H1 (cell line): ENCODE data around the gene ZBTB20. TPM values are rescaled to one million over a fixed set of nuclear protein-coding genes. Genes with fewer than 3 reads are reported as not detected.

Source experiments
- CTCF ChIA-PET: fragments of 300-600 bp; sonication (Branson Sonifier 250); formaldehyde crosslinking; loops from one replicate; lab custom pipeline; 2021; ENCODE audit not compliant: partially characterized antibody; lab: Charles Lee
- POLR2A ChIA-PET: fragments of 300-600 bp; sonication (Branson Sonifier 250); formaldehyde crosslinking; loops from one replicate; lab custom pipeline; 2021; ENCODE audit warnings: inconsistent platforms; ENCODE audit not compliant: partially characterized antibody; lab: Charles Lee
- DNase-seq, 2 experiments: peaks; one replicate each; pipeline versions ENCODE4 v3.0.0 to v3.0.0-alpha.2; 2010 to 2022; ENCODE audit warnings: low spot score in 2 of 2, low read depth in 1 of 2, mixed read lengths in 1 of 2
- FAIRE-seq: peaks from 2 replicates; lab custom pipeline; 2011; peaks lifted over from hg19 to GRCh38; lab: Jason Lieb, UNC
- H2AFZ ChIP-seq: 2 replicates; pipeline ENCODE4 v1.8.1; 2012; ENCODE audit warnings: low read length, inconsistent platforms
- H2AK5ac ChIP-seq: 2 replicates; pipeline ENCODE4 v1.6.1; 2013; ENCODE audit warnings: low read depth, low read length
- H2BK120ac ChIP-seq: replicated peaks from 2 replicates; pipeline ENCODE3; 2013; ENCODE audit warnings: low read depth, low read length, inconsistent platforms
- H2BK12ac ChIP-seq: 2 replicates; pipeline ENCODE4 v1.6.1; 2013; ENCODE audit warnings: low read depth, low read length
- H2BK15ac ChIP-seq: 2 replicates; pipeline ENCODE4 v1.6.1; 2013; ENCODE audit warnings: low read length
- H2BK20ac ChIP-seq: 2 replicates; pipeline ENCODE4 v1.6.1; 2013; ENCODE audit warnings: low read length
- H2BK5ac ChIP-seq: 2 replicates; pipeline ENCODE4 v1.6.1; 2013; ENCODE audit warnings: low read depth, low read length
- H3K14ac ChIP-seq: 2 replicates; pipeline ENCODE4 v1.6.1; 2013; ENCODE audit warnings: inconsistent platforms; ENCODE audit not compliant: insufficient read length
- H3K18ac ChIP-seq: 2 replicates; pipeline ENCODE4 v1.6.1; 2013; ENCODE audit warnings: low read length; ENCODE audit errors: extremely low read depth
- H3K23ac ChIP-seq: 2 replicates; pipeline ENCODE4 v1.6.1; 2013; ENCODE audit warnings: inconsistent platforms; ENCODE audit not compliant: insufficient read length
- H3K23me2 ChIP-seq: 2 replicates; pipeline ENCODE4 v1.6.1; 2013; ENCODE audit warnings: low read depth, low read length
- H3K27ac ChIP-seq: 2 replicates; pipeline ENCODE4 v1.6.1; 2011; ENCODE audit warnings: low read depth, low read length, inconsistent platforms
- H3K27me3 ChIP-seq, 4 experiments: replicated peaks in 1 of 4; 1 replicate in 1 of 4; 2 replicates in 3 of 4; pipeline versions ENCODE4 v1.6.1 to v1.8.1; 2011 to 2013; ENCODE audit warnings: low read length in 3 of 4, mild to moderate bottlenecking in 3 of 4, inconsistent platforms in 2 of 4, mixed read lengths in 2 of 4, moderate library complexity in 1 of 4; ENCODE audit not compliant: control insufficient read depth in 3 of 4, insufficient read depth in 3 of 4; ENCODE audit errors: extremely low read depth in 1 of 4
- H3K36me3 ChIP-seq, 4 experiments: 2 replicates each; pipeline versions ENCODE4 v1.6.1 to v1.8.1; 2011 to 2013; ENCODE audit warnings: mild to moderate bottlenecking in 4 of 4, low read length in 3 of 4, moderate library complexity in 2 of 4, control low read depth in 1 of 4, inconsistent platforms in 1 of 4; ENCODE audit not compliant: insufficient read depth in 4 of 4, control insufficient read depth in 2 of 4
- H3K4ac ChIP-seq: replicated peaks from 2 replicates; pipeline ENCODE3; 2013; ENCODE audit warnings: low read length, low read depth, mixed read lengths, inconsistent platforms; ENCODE audit not compliant: insufficient read length
- H3K4me1 ChIP-seq, 4 experiments: replicated peaks in 1 of 4; 1 replicate in 1 of 4; 2 replicates in 3 of 4; pipeline versions ENCODE4 v1.6.1 to v1.8.1; 2011 to 2013; ENCODE audit warnings: low read length in 3 of 4, inconsistent platforms in 2 of 4, mixed read lengths in 1 of 4; ENCODE audit not compliant: insufficient read depth in 4 of 4, control insufficient read depth in 3 of 4
- H3K4me2 ChIP-seq, 2 experiments: 2 replicates each; pipeline versions ENCODE4 v1.6.1 to v1.8.1; 2011 to 2013; ENCODE audit warnings: low read depth in 2 of 2, low read length in 2 of 2, control low read depth in 1 of 2, inconsistent platforms in 1 of 2, mild to moderate bottlenecking in 1 of 2; ENCODE audit not compliant: insufficient read depth in 1 of 2
- H3K4me3 ChIP-seq, 4 experiments: fragments of 200-600, 300-600 bp in 1 of 4; sonication (generic), shearing (Covaris generic), sonication (Bioruptor Twin) in 1 of 4; 2 replicates each; pipeline versions ENCODE4 v1.5.1 to v1.8.1; 2011 to 2016; ENCODE audit warnings: low read length in 4 of 4, low read depth in 3 of 4, control low read depth in 2 of 4, inconsistent platforms in 2 of 4, mild to moderate bottlenecking in 2 of 4, mixed read lengths in 1 of 4, moderate library complexity in 1 of 4; ENCODE audit not compliant: insufficient read depth in 2 of 4; ENCODE audit errors: extremely low read depth in 1 of 4
- H3K56ac ChIP-seq: replicated peaks from 2 replicates; pipeline ENCODE3; 2013; ENCODE audit warnings: low read depth, mild to moderate bottlenecking, mixed read lengths, low read length, inconsistent platforms; ENCODE audit not compliant: insufficient read length
- H3K79me1 ChIP-seq: 2 replicates; pipeline ENCODE4 v1.6.1; 2013; ENCODE audit warnings: low read depth, low read length, control low read depth
- H3K79me2 ChIP-seq, 2 experiments: 2 replicates each; pipeline versions ENCODE4 v1.6.1 to v1.8.1; 2012 to 2013; ENCODE audit warnings: low read length in 2 of 2, mild to moderate bottlenecking in 2 of 2, inconsistent platforms in 1 of 2; ENCODE audit not compliant: insufficient read depth in 2 of 2, control insufficient read depth in 1 of 2
- H3K9ac ChIP-seq, 4 experiments: replicated peaks in 1 of 4; 1 replicate in 1 of 4; 2 replicates in 3 of 4; pipeline versions ENCODE4 v1.6.1 to v1.8.1; 2011 to 2013; ENCODE audit warnings: low read depth in 3 of 4, low read length in 3 of 4, control low read depth in 2 of 4, mild to moderate bottlenecking in 2 of 4, moderate library complexity in 2 of 4, inconsistent platforms in 1 of 4; ENCODE audit errors: extremely low read depth in 1 of 4
- H3K9me3 ChIP-seq, 2 experiments: 2 replicates each; pipeline versions ENCODE4 v1.6.1 to v1.8.1; 2012 to 2013; ENCODE audit warnings: mild to moderate bottlenecking in 2 of 2, moderate library complexity in 2 of 2, control low read depth in 1 of 2, inconsistent platforms in 1 of 2, low read depth in 1 of 2, low read length in 1 of 2, mixed read lengths in 1 of 2; ENCODE audit not compliant: insufficient read depth in 2 of 2
- H4K20me1 ChIP-seq, 2 experiments: replicated peaks in 1 of 2; 2 replicates each; pipeline versions ENCODE3 to v1.8.1; 2011 to 2013; ENCODE audit warnings: inconsistent platforms in 2 of 2, low read length in 2 of 2, mild to moderate bottlenecking in 1 of 2; ENCODE audit not compliant: insufficient read depth in 2 of 2, control insufficient read depth in 1 of 2
- H4K5ac ChIP-seq: 2 replicates; pipeline ENCODE4 v1.6.1; 2013; ENCODE audit warnings: low read length, low read depth, mixed read lengths, inconsistent platforms; ENCODE audit not compliant: insufficient read length
- H4K8ac ChIP-seq: 2 replicates; pipeline ENCODE4 v1.8.0; 2013; ENCODE audit warnings: mild to moderate bottlenecking, moderate library complexity, low read length, inconsistent platforms; ENCODE audit not compliant: insufficient read depth; ENCODE audit errors: extremely low read depth
- H4K91ac ChIP-seq: replicated peaks from 2 replicates; pipeline ENCODE3; 2013; ENCODE audit warnings: low read length, mixed read lengths, inconsistent platforms; ENCODE audit not compliant: insufficient read length
- CBX8 ChIP-seq: fragments of 300-800, 300-1000 bp; sonication (generic); IDR thresholded peaks from 2 replicates; pipeline ENCODE4 v1.7.1; 2016; ENCODE audit warnings: low read depth, low read length, borderline replicate concordance
- CREB1 ChIP-seq: IDR thresholded peaks from 2 replicates; pipeline ENCODE4 v1.6.1; 2012; ENCODE audit warnings: inconsistent platforms
- CTBP2 ChIP-seq: IDR thresholded peaks from 2 replicates; pipeline ENCODE4 v1.7.0; 2011; ENCODE audit warnings: borderline replicate concordance, mild to moderate bottlenecking, moderate library complexity, mixed read lengths, low read length; ENCODE audit not compliant: insufficient read depth, insufficient read length
- EP300 ChIP-seq, 2 experiments: IDR thresholded peaks; 1 replicate in 1 of 2; 2 replicates in 1 of 2; pipeline ENCODE4 v1.6.1; 2011 to 2012; ENCODE audit warnings: low read depth in 2 of 2, low read length in 2 of 2, mild to moderate bottlenecking in 2 of 2, borderline replicate concordance in 1 of 2, inconsistent platforms in 1 of 2, moderate library complexity in 1 of 2
- HDAC2 ChIP-seq, 2 experiments: fragments of 300-600 bp in 1 of 2; sonication (generic) in 1 of 2; IDR thresholded peaks; 2 replicates each; pipeline ENCODE4 v1.6.1; 2011 to 2012; ENCODE audit warnings: low read depth in 2 of 2, low read length in 2 of 2, mild to moderate bottlenecking in 2 of 2, moderate library complexity in 2 of 2, borderline replicate concordance in 1 of 2, inconsistent platforms in 1 of 2
- NANOG ChIP-seq: IDR thresholded peaks from 2 replicates; pipeline ENCODE4 v1.6.1; 2011; ENCODE audit warnings: low read length, low read depth, mild to moderate bottlenecking, inconsistent platforms; ENCODE audit not compliant: insufficient read depth, poor library complexity, severe bottlenecking
- PHF8 ChIP-seq: fragments of 200-600 bp; sonication (generic); conservative IDR thresholded peaks from 2 replicates; pipeline ENCODE4 v1.7.1; 2012; ENCODE audit warnings: low read depth, mild to moderate bottlenecking, inconsistent platforms, low read length, moderate library complexity
- POLR2A ChIP-seq, 2 experiments: IDR thresholded peaks; 1 replicate in 1 of 2; 2 replicates in 1 of 2; pipeline ENCODE4 v1.6.1; 2011; ENCODE audit warnings: low read depth in 2 of 2, low read length in 2 of 2, mild to moderate bottlenecking in 2 of 2; ENCODE audit errors: control extremely low read depth in 1 of 2
- RBBP5 ChIP-seq: IDR thresholded peaks from 2 replicates; pipeline ENCODE4 v1.7.1; 2012; ENCODE audit warnings: low read depth, mild to moderate bottlenecking, inconsistent platforms, low read length, moderate library complexity, borderline replicate concordance
- YY1 ChIP-seq: IDR thresholded peaks from 2 replicates; pipeline ENCODE4 v1.6.1; 2011; ENCODE audit warnings: low read depth, mild to moderate bottlenecking, low read length
- WGBS, 2 experiments: shearing (Covaris generic) in 1 of 2; methylation state at CpG; one replicate each; pipeline versions ENCODE4 v1.1.6 to v1.1.7; 2013 to 2015; ENCODE audit warnings: low lambda C conversion rate in 2 of 2, mixed read lengths in 2 of 2, inconsistent platforms in 1 of 2, low coverage in 1 of 2, missing lambda C conversion rate in 1 of 2; ENCODE audit not compliant: insufficient replicate concordance in 2 of 2, insufficient coverage in 1 of 2, insufficient read length in 1 of 2; ENCODE audit errors: extremely low coverage in 1 of 2, missing lambda C conversion rate in 1 of 2; 5-methylcytosine and 5-hydroxymethylcytosine counted together
- polyA plus RNA-seq, 7 experiments: library from polyadenylated mRNA; depleted of rRNA in 3 of 7; stranded (reverse) in 5 of 7; unstranded in 2 of 7; fragments of >200 nt in 5 of 7; fragments of 200-250 nt in 2 of 7; gene quantifications; 1 replicate in 5 of 7; 2 replicates in 1 of 7; 4 replicates in 1 of 7; pipeline versions ENCODE4 v1.2.1 to v1.2.3, GENCODE V29; 2011 to 2013; ENCODE audit warnings: missing spikeins in 2 of 7, mixed read lengths in 2 of 7
- total RNA-seq: library from RNA; stranded (reverse); fragmentation: NEBNext Ultra II Directional; extraction: Animal tissue kit (Norgen Biotek cat#: 25700); gene quantifications from 2 replicates; pipeline ENCODE4 v1.2.1, GENCODE V29; 2021
- TF ChIP-seq, protein P1 (sequence below), 3 experiments: IDR thresholded peaks; 1 replicate in 2 of 3; 2 replicates in 1 of 3; pipeline versions ENCODE4 v1.5.1 to v1.6.1; 2011; ENCODE audit warnings: low read length in 3 of 3, mild to moderate bottlenecking in 3 of 3, inconsistent platforms in 2 of 3, low read depth in 1 of 3, moderate library complexity in 1 of 3; ENCODE audit not compliant: insufficient read depth in 1 of 3; ENCODE audit errors: control extremely low read depth in 1 of 3

Gene ZBTB20
- total and polyA plus RNA-seq, 2 of the 8 experiments (the other 6 are each of a cell fraction or from before 2014, with no cell fraction given): 0.35 to 1.3 TPM

DNA sequence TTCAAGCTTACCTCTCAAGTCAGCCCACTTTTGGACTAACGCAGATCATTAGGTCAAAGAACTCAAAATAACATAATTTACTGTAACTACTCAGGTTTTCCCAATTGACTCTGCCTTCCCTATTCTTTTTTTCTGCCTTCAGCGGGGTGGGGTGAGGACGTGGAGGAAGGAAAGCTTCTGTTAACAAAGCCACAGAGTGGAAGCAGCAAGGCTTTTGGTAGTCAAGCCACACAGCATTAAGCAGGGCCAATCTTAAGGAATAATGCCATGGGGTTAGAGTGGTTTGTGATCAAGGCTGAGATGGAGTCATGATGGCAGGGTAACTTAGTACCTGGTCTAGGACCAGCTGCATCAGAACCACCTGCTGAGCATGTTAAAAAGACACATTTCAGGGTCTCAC is 575.7 kb downstream of the ZBTB20 start:
- Histone ChIP-seq H3K4me3 (no peak overlapping the region), H3K4me2 (no peak overlapping the region), H3K36me3 (no peaks in the 10 kb centered on the region), H2BK20ac (no peak overlapping the region), H3K27ac (no peak overlapping the region), H3K18ac (no peak overlapping the region; the same call in 1 of the 2 replicates), H4K8ac (no peak overlapping the region), H3K23me2 (no peaks in the 10 kb centered on the region), H3K9me3 (no peaks in the 10 kb centered on the region), H4K5ac (no peak overlapping the region), H3K14ac (no peak overlapping the region), H3K4ac (no peak overlapping the region), H3K9ac (0 out of 7 replicates have a peak overlapping the region, but pooled peaks of 1 of the 4 experiments have one; percentile 18), H2BK15ac (no peak overlapping the region), H2BK12ac (peak overlapping the region; percentile 40; the same call in 1 of the 2 replicates), H2AK5ac (no peak overlapping the region), H3K79me1 (no peaks in the 10 kb centered on the region), H2BK5ac (no peak overlapping the region), H3K4me1 (peaks cover 0 to 11% (median 5%) of the 10 kb centered on the region in 4 experiments; a peak in 5 of 7 replicates), H2BK120ac (no peak overlapping the region), H3K23ac (no peak overlapping the region), H4K91ac (no peak overlapping the region), H4K20me1 (no peaks in the 10 kb centered on the region), H3K79me2 (no peaks in the 10 kb centered on the region), H3K56ac (no peak overlapping the region), H2AFZ (peak overlapping the region; percentile 28), H3K27me3 (no peaks in the 10 kb centered on the region)
- no peak for FAIRE-seq
- ChIA-PET CTCF (interaction anchor here (0.8 to 1.1 kb wide), 2 partner anchors 19 to 187 kb away, joined by 3 read pairs; no protein-coding TSS in a partner anchor), POLR2A (no interaction called here)
- WGBS, 2 experiments: 68% methylated on average over 3 of the region's 3 CpGs; no CpG with 5 or more reads in 1 of the 2 experiments
- DNase-seq: no peak
- TF ChIP-seq CBX8 (no peak), PHF8 (no peak), CTBP2 (no peak), CREB1 (no peak), YY1 (no peak), RBBP5 (no peak), EP300 (IDR thresholded peaks at IDR 0.05; ENCODE audit: borderline replicate concordance in 1 of 2, low read depth in 2 of 2, low read length in 2 of 2) (no peak), HDAC2 (IDR thresholded peaks at IDR 0.05; ENCODE audit: borderline replicate concordance in 1 of 2, low read depth in 2 of 2, low read length in 2 of 2) (no peak), POLR2A (IDR thresholded peaks at IDR 0.05; ENCODE audit: control extremely low read depth in 1 of 2, low read depth in 2 of 2, low read length in 2 of 2) (no peak), NANOG (no peak)
- TF ChIP-seq, protein P1, sequence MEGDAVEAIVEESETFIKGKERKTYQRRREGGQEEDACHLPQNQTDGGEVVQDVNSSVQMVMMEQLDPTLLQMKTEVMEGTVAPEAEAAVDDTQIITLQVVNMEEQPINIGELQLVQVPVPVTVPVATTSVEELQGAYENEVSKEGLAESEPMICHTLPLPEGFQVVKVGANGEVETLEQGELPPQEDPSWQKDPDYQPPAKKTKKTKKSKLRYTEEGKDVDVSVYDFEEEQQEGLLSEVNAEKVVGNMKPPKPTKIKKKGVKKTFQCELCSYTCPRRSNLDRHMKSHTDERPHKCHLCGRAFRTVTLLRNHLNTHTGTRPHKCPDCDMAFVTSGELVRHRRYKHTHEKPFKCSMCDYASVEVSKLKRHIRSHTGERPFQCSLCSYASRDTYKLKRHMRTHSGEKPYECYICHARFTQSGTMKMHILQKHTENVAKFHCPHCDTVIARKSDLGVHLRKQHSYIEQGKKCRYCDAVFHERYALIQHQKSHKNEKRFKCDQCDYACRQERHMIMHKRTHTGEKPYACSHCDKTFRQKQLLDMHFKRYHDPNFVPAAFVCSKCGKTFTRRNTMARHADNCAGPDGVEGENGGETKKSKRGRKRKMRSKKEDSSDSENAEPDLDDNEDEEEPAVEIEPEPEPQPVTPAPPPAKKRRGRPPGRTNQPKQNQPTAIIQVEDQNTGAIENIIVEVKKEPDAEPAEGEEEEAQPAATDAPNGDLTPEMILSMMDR (IDR thresholded peaks at IDR 0.05; ENCODE audit: control extremely low read depth in 1 of 3, insufficient read depth in 1 of 3, low read depth in 1 of 3, low read length in 3 of 3): no peak
